OCI-LY1 (cell line): ENCODE measurements around the gene WNT9A.

ENCODE experiments used
- CTCF ChIP-seq: fragments of 200-600 bp; sonication (generic), shearing (Covaris generic); IDR thresholded peaks from 2 replicates; pipeline ENCODE4 v1.5.1; 2017; ENCODE audit warnings: mild to moderate bottlenecking, antibody characterized with exemption, low read length, moderate library complexity, mixed read lengths
- EZH2 ChIP-seq: fragments of 200-600 bp; sonication (generic), shearing (Covaris generic); IDR thresholded peaks from 2 replicates; pipeline ENCODE4 v1.8.0; 2017; ENCODE audit warnings: borderline replicate concordance, mixed run types, mild to moderate bottlenecking, antibody characterized with exemption, low read length, moderate library complexity, mixed read lengths

DNA sequence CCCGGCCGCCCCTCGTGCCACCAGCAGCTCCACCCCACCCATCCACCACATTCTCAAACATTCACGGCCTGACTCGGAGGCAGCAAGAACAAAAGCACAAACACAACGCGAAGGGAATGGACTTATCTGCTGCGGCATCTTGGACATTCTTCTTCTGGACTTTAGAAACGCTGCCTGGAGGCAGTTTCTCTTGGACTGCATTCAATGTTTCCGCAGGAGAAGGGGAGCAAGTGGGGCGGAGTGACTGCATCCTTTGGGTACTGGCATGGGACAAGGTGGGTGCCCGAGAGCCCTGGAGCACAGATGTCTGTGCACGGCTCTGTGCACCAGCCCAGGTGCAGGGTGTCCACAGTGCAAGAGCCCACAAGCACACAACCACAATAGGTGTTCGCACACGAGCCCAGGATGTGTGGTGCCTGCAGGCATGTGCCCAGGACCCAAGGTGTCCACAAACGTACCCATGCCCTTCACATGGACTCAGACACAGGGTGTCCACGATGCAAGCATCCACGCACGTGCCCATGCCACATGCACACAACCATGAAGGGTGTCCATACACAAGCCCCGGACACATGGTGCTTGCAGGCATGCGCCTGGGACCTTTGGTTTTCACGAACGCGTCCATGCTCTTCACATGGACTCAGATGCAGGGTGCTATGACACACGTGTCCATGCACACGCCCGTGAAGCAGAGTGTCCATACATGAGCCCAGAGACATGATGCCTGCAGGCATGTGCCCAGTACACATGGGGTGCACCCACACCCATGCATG is 53.6 kb downstream of the WNT9A start:
- TF ChIP-seq CTCF (no peak), EZH2 (no peak)
